OCI-LY7 (cell line): ENCODE measurements around the gene MRPS34. TPM values are rescaled to one million over a fixed set of nuclear protein-coding genes. Genes with fewer than 3 reads are reported as not detected.
"Not testable (repeated sequence)": the region's sequence is repeated elsewhere in the genome, so short reads cannot be mapped to it uniquely, and the experiment has no call there.

Source experiments
- BruUV-seq: library from RNA; stranded (reverse); fragments of 400-500 nt; replicated peaks from 2 replicates; lab custom pipeline; 2021; lab: Mats Ljungman, UMichigan
- CTCF ChIA-PET: fragments of 300-600 bp; sonication (Branson Sonifier 250); formaldehyde crosslinking; loops from one replicate; lab custom pipeline; 2022; ENCODE audit warnings: antibody characterized with exemption; ENCODE audit not compliant: unreplicated experiment; lab: Charles Lee
- POLR2A ChIA-PET: fragments of 300-600 bp; sonication (Branson Sonifier 250); formaldehyde crosslinking; loops from one replicate; lab custom pipeline; 2022; ENCODE audit warnings: antibody characterized with exemption; lab: Charles Lee
- DNase-seq: peaks from one replicate; pipeline ENCODE4 v3.0.0-alpha.2; 2015; ENCODE audit warnings: low spot score
- H2AFZ ChIP-seq: fragments of 200-600 bp; sonication (generic), shearing (Covaris generic); 2 replicates; pipeline ENCODE4 v1.6.1; 2014; ENCODE audit warnings: mild to moderate bottlenecking, antibody characterized with exemption, low read length, moderate library complexity
- H3K27ac ChIP-seq: fragments of 200-600 bp; sonication (generic); 2 replicates; pipeline ENCODE4 v1.5.1; 2014; ENCODE audit warnings: mixed run types, low read depth, mild to moderate bottlenecking, moderate library complexity, low read length, inconsistent platforms; ENCODE audit not compliant: poor library complexity, severe bottlenecking
- H3K36me3 ChIP-seq: fragments of 200-600 bp; sonication (generic); 2 replicates; pipeline ENCODE4 v1.6.1; 2014; ENCODE audit warnings: mild to moderate bottlenecking, antibody characterized with exemption, low read length, moderate library complexity, mixed read lengths; ENCODE audit not compliant: insufficient read depth
- H3K4me1 ChIP-seq: fragments of 200-600 bp; sonication (generic); 2 replicates; pipeline ENCODE4 v1.5.1; 2014; ENCODE audit warnings: mild to moderate bottlenecking, low read length; ENCODE audit not compliant: insufficient read depth, poor library complexity, severe bottlenecking
- H3K4me2 ChIP-seq: fragments of 200-600 bp; sonication (generic); 2 replicates; pipeline ENCODE4 v1.6.1; 2014; ENCODE audit warnings: mild to moderate bottlenecking, low read length
- H3K4me3 ChIP-seq: fragments of 200-600 bp; sonication (generic); 2 replicates; pipeline ENCODE4 v1.5.1; 2014; ENCODE audit warnings: mild to moderate bottlenecking, low read depth, low read length; ENCODE audit not compliant: poor library complexity, severe bottlenecking
- H3K79me2 ChIP-seq: fragments of 200-600 bp; sonication (generic); 2 replicates; pipeline ENCODE4 v1.6.1; 2016; ENCODE audit warnings: low read depth, mild to moderate bottlenecking, low read length, moderate library complexity, mixed read lengths; ENCODE audit not compliant: insufficient read depth
- H3K9me2 ChIP-seq: fragments of 200-600 bp; sonication (generic); 2 replicates; pipeline ENCODE4 v1.6.1; 2016; ENCODE audit warnings: mild to moderate bottlenecking, low read length, mixed read lengths; ENCODE audit not compliant: insufficient read depth
- H3K9me3 ChIP-seq: fragments of 200-600 bp; sonication (generic); 2 replicates; pipeline ENCODE4 v1.6.1; 2014; ENCODE audit warnings: mild to moderate bottlenecking, mixed run types, low read length, mixed read lengths
- H4K20me1 ChIP-seq: fragments of 200-600 bp; sonication (generic); 2 replicates; pipeline ENCODE4 v1.6.1; 2014; ENCODE audit warnings: mild to moderate bottlenecking, antibody characterized with exemption, low read length, moderate library complexity, mixed read lengths; ENCODE audit not compliant: insufficient read depth
- CTCF ChIP-seq: fragments of 200-600 bp; sonication (generic); conservative IDR thresholded peaks from 2 replicates; pipeline ENCODE4 v1.5.1; 2014; ENCODE audit warnings: mild to moderate bottlenecking, antibody characterized with exemption, low read length, moderate library complexity, mixed read lengths
- EZH2phosphoT487 ChIP-seq: fragments of 200-600 bp; sonication (generic); IDR thresholded peaks from 2 replicates; pipeline ENCODE4 v1.6.1; 2018; ENCODE audit warnings: low read depth, borderline replicate concordance, mild to moderate bottlenecking, mixed run types, antibody characterized with exemption, low read length, moderate library complexity, mixed read lengths
- intact Hi-C: fragments of 100-400 bp; cut with micrococcal nuclease; formaldehyde crosslinking; loops from one replicate; pipeline ENCODE4 v1.10.0; 2022; ENCODE audit not compliant: unreplicated experiment
- total RNA-seq, 2 experiments: library from RNA; depleted of rRNA in 1 of 2; stranded (reverse); fragments of >200 nt in 1 of 2; shearing (Covaris generic) in 1 of 2; gene quantifications; 2 replicates each; pipeline ENCODE4 v1.2.3, GENCODE V29; 2014 to 2022

MRPS34 gene
- total RNA-seq, 2 experiments from 2014 or later = 170 to 196 TPM

- BruUV-seq = no TSS peak
- CTCF ChIA-PET = no interaction called here
- intact Hi-C loops = no loop called here
These were observed 27.8 kb upstream of the MRPS34 start for GRCh38 chr16:1800701-1801100.

GRCh38 chr16:1799263-1799662 lies 26.3 kb upstream of the MRPS34 start:
- intact Hi-C loops, H3K4me3 ChIP-seq, H3K4me2 ChIP-seq, DNase-seq, CTCF ChIA-PET, H3K36me3 ChIP-seq, H3K79me2 ChIP-seq, H4K20me1 ChIP-seq, BruUV-seq, H3K9me2 ChIP-seq, H2AFZ ChIP-seq, H3K4me1 ChIP-seq, H3K27ac ChIP-seq, POLR2A ChIA-PET: not testable (repeated sequence)
- peaks cover 27% of the 10 kb centered on the region; the same call in 1 of the 2 replicates for H3K9me3 ChIP-seq

More at GRCh38 chr16:1800701-1801100, 27.8 kb upstream of the MRPS34 start:
- Histone ChIP-seq H3K4me3 (no peak overlapping the region), H3K4me2 (no peak overlapping the region), H3K9me2 (no peaks in the 10 kb centered on the region), H3K4me1 (no peaks in the 10 kb centered on the region), H2AFZ (no peak overlapping the region), H4K20me1 (no peaks in the 10 kb centered on the region), H3K79me2 (no peaks in the 10 kb centered on the region), H3K36me3 (no peaks in the 10 kb centered on the region; the same call in 1 of the 2 replicates), H3K27ac (no peak overlapping the region), H3K9me3 (peaks cover 27% of the 10 kb centered on the region; the same call in 1 of the 2 replicates)
- DNase-seq = no peak
- no peak for TF ChIP-seq CTCF
- no peak for TF ChIP-seq EZH2phosphoT487
- POLR2A ChIA-PET = no interaction called here

GRCh38 chr16:1794908-1795666 lies 22.2 kb upstream of the MRPS34 start:
- H4K20me1 ChIP-seq = no peaks in the 10 kb centered on the region
- no peak overlapping the region for H3K4me2 ChIP-seq
- TF ChIP-seq EZH2phosphoT487 (no peak), CTCF (no peak)
- H3K79me2 ChIP-seq = no peaks in the 10 kb centered on the region
- ChIA-PET POLR2A (interaction anchor here (0.7 kb wide), 1 partner anchor 35 kb away, joined by 3 read pairs; no protein-coding TSS in a partner anchor), CTCF (no interaction called here)
- H2AFZ ChIP-seq = no peak overlapping the region
- no TSS peak for BruUV-seq
- H3K9me3 ChIP-seq = 0 out of 2 replicates have a peak, but pooled peaks cover 23% of the 10 kb centered on the region
- H3K9me2 ChIP-seq = no peaks in the 10 kb centered on the region
- no peaks in the 10 kb centered on the region for H3K4me1 ChIP-seq
- H3K36me3 ChIP-seq = peaks cover 4% of the 10 kb centered on the region; the same call in 1 of the 2 replicates
- no peak overlapping the region for H3K27ac ChIP-seq
- H3K4me3 ChIP-seq = no peak overlapping the region
- intact Hi-C loops = no loop called here
- DNase-seq = no peak
